NT2/D1 (cell line): ENCODE data around the gene VIP.

ENCODE experiments used
- DNase-seq: peaks from one replicate; pipeline ENCODE4 v3.0.0-alpha.2; 2011; ENCODE audit warnings: low read depth, low spot score
- H3K27me3 ChIP-seq: 2 replicates; pipeline ENCODE4 v1.6.0; 2011; ENCODE audit warnings: mild to moderate bottlenecking; ENCODE audit not compliant: insufficient read length, insufficient read depth
- H3K36me3 ChIP-seq: 2 replicates; pipeline ENCODE4 v1.6.1; 2011; ENCODE audit warnings: mild to moderate bottlenecking, low read length, mixed read lengths; ENCODE audit not compliant: insufficient read depth, insufficient read length
- H3K4me1 ChIP-seq: 2 replicates; pipeline ENCODE4 v1.5.1; 2011; ENCODE audit not compliant: insufficient read depth, insufficient read length
- H3K4me3 ChIP-seq: 2 replicates; pipeline ENCODE4 v1.5.1; 2011; ENCODE audit warnings: low read depth; ENCODE audit not compliant: insufficient read length
- H3K9ac ChIP-seq: 2 replicates; pipeline ENCODE4 v1.6.0; 2011; ENCODE audit warnings: low read depth; ENCODE audit not compliant: insufficient read length
- H3K9me3 ChIP-seq: 2 replicates; pipeline ENCODE4 v1.5.1; 2011; ENCODE audit warnings: mild to moderate bottlenecking, low read length; ENCODE audit not compliant: insufficient read depth
- SUZ12 ChIP-seq: IDR thresholded peaks from 2 replicates; pipeline ENCODE4 v1.6.1; 2011; ENCODE audit not compliant: insufficient read length, insufficient read depth; ENCODE audit errors: extremely low read depth
- YY1 ChIP-seq: IDR thresholded peaks from 2 replicates; pipeline ENCODE4 v1.6.1; 2011; ENCODE audit not compliant: insufficient read length, insufficient read depth
- ZNF274 ChIP-seq: IDR thresholded peaks from 2 replicates; pipeline ENCODE4 v1.6.1; 2011; ENCODE audit warnings: mild to moderate bottlenecking, low read depth, low read length

Gene VIP

DNA sequence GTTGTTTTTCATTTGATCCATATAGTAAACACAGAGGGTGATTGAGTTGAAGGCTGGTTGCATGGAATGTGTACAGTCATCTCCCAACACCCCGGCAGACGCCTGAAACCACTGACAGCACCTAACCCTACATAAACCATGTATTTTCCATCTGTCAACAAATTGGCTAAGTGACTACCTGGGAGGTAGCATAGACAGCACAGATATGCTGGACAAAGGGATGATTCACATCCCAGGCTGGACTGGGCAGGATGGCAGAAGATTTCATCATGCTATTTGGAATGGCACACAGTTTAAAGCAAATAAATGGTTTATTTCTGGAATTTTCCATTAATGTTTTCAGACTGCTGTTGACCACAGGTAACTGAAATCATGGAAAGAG is 4.4 kb upstream of the VIP start:
- no peak for TF ChIP-seq SUZ12
- TF ChIP-seq YY1, result no peak
- TF ChIP-seq ZNF274, result no peak
- DNase-seq, result no peak
- H3K9ac ChIP-seq, result no peak overlapping the region

GRCh38 chr6:152748843-152749242 is 1.8 kb upstream of the VIP start:
- H3K27me3 ChIP-seq, result no peaks in the 10 kb centered on the region
- no peaks in the 10 kb centered on the region for H3K9me3 ChIP-seq
- H3K4me1 ChIP-seq, result no peaks in the 10 kb centered on the region
- TF ChIP-seq SUZ12, result no peak
- TF ChIP-seq YY1, result no peak
- TF ChIP-seq ZNF274, result no peak
- no peak overlapping the region for H3K4me3 ChIP-seq
- no peaks in the 10 kb centered on the region for H3K36me3 ChIP-seq
- DNase-seq, result no peak
- no peak overlapping the region for H3K9ac ChIP-seq

More for the DNA sequence above, 4.4 kb upstream of the VIP start:
- Histone ChIP-seq H3K27me3 (no peaks in the 10 kb centered on the region), H3K9me3 (no peaks in the 10 kb centered on the region), H3K4me1 (no peaks in the 10 kb centered on the region), H3K36me3 (no peaks in the 10 kb centered on the region), H3K4me3 (no peak overlapping the region)

GRCh38 chr6:152749336-152749735 is 1.3 kb upstream of the VIP start:
- no peaks in the 10 kb centered on the region for H3K27me3 ChIP-seq
- no peaks in the 10 kb centered on the region for H3K4me1 ChIP-seq
- no peak for DNase-seq
- no peak overlapping the region for H3K9ac ChIP-seq
- H3K36me3 ChIP-seq, result no peaks in the 10 kb centered on the region
- no peak overlapping the region for H3K4me3 ChIP-seq
- no peak for TF ChIP-seq ZNF274
- TF ChIP-seq YY1, result no peak
- no peak for TF ChIP-seq SUZ12
- H3K9me3 ChIP-seq, result no peaks in the 10 kb centered on the region

GRCh38 chr6:152765331-152765730 is 14.7 kb downstream of the VIP start:
- no peaks in the 10 kb centered on the region for H3K4me1 ChIP-seq
- H3K36me3 ChIP-seq, result no peaks in the 10 kb centered on the region
- TF ChIP-seq ZNF274 (no peak), YY1 (no peak), SUZ12 (no peak)
- H3K4me3 ChIP-seq, result no peak overlapping the region
- no peaks in the 10 kb centered on the region for H3K27me3 ChIP-seq
- H3K9me3 ChIP-seq, result no peaks in the 10 kb centered on the region
- no peak for DNase-seq
- no peak overlapping the region for H3K9ac ChIP-seq

- no peak for TF ChIP-seq ZNF274
- no peak for TF ChIP-seq SUZ12
- TF ChIP-seq YY1, result no peak
- H3K4me1 ChIP-seq, result no peaks in the 10 kb centered on the region
- H3K9ac ChIP-seq, result no peak overlapping the region
- DNase-seq, result no peak
- no peaks in the 10 kb centered on the region for H3K36me3 ChIP-seq
- no peak overlapping the region for H3K4me3 ChIP-seq
- H3K9me3 ChIP-seq, result no peaks in the 10 kb centered on the region
- H3K27me3 ChIP-seq, result no peaks in the 10 kb centered on the region
Measured at GRCh38 chr6:152769159-152769558, 18.6 kb downstream of the VIP start.

DNA sequence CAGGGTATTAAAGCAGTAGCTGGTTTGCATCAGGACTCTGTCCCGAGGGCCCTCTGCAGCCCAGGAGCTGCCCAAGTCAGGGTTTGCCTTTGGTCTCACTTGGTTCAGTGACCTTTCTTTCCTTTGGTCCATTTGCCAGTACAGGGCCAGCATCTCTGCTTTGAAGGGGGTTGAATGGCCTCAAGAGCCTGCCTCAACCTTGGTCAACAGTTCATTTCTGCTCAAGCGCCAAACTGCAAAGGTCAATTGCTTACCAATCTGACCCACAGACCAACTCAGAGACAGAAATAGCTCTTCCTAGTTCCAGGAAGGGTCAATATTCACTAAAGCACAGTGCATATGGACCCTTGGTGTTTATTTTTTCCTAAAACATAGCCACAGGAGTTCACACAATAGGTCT is 19.4 kb downstream of the VIP start:
- Histone ChIP-seq H3K36me3 (no peaks in the 10 kb centered on the region), H3K4me3 (no peak overlapping the region), H3K9me3 (no peaks in the 10 kb centered on the region), H3K9ac (no peak overlapping the region), H3K27me3 (no peaks in the 10 kb centered on the region), H3K4me1 (no peaks in the 10 kb centered on the region)
- TF ChIP-seq SUZ12 (no peak), YY1 (no peak), ZNF274 (no peak)
- DNase-seq, result no peak

DNA sequence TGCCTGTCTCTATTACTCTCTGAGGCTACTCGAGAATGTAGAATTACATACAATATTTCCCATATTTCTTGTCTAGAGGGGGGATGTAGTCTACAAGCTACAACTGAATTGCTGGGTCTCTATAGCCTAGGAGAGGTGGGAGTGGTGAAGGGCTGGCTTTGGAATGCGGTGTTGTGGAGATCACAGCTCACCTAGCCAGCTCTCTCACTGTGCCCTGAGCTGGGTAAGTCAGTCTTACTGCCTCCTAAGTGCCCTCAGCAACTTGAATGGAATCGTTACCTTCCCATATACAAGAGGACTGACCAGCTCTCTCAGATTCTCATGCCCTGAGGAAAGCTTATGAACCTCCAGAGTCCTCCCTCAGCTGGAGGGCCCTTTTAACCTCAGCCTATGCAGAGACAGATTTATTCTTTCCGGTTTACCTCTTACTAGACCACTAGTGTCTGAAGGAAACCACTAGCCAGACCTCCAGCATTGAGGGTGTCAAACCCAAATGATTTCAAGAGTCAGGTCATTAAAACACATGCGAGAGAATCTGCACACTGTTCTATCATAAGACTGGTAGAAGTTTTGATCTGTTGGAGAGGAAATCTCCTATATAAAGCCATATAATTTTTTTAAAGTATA is 20.6 kb downstream of the VIP start:
- Histone ChIP-seq H3K36me3 (no peaks in the 10 kb centered on the region), H3K9me3 (no peaks in the 10 kb centered on the region), H3K4me1 (no peaks in the 10 kb centered on the region), H3K27me3 (no peaks in the 10 kb centered on the region), H3K4me3 (no peak overlapping the region), H3K9ac (no peak overlapping the region)
- TF ChIP-seq SUZ12 (no peak), ZNF274 (no peak), YY1 (no peak)
- DNase-seq, result no peak

DNA sequence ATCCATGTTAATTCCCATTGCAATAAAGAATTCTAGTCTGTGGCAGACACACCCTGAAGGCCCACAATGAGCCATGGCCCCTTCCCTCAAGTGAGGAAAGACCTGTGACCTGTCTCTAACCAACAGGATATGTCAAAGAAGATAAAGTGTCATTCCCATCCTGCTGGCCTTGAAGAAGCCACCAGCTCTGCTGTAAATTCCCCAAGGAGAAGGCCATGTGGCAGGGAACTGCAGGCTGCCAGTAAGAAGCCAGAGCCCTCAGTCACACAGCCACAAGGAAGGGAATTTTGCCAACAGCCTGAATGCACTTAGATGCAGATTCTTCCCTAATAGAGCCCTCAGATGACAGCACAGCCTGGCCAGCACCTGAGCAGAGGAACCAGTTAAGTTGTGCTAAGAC is 24.8 kb downstream of the VIP start:
- H3K9me3 ChIP-seq, result no peaks in the 10 kb centered on the region
- no peak overlapping the region for H3K4me3 ChIP-seq
- H3K9ac ChIP-seq, result no peak overlapping the region
- H3K36me3 ChIP-seq, result no peaks in the 10 kb centered on the region
- H3K27me3 ChIP-seq, result no peaks in the 10 kb centered on the region
- TF ChIP-seq ZNF274 (no peak), YY1 (no peak), SUZ12 (no peak)
- H3K4me1 ChIP-seq, result no peaks in the 10 kb centered on the region
- no peak for DNase-seq
